Stimulated activated CD8-positive, alpha-beta memory T cell treated with anti-CD3 and anti-CD28 coated beads, Interleukin-4, amount 100 ng/mL, for 48 hours (primary cell): ENCODE measurements around the gene KLK3.

Source experiments
- DNase-seq: peaks from one replicate; pipeline ENCODE4 v3.0.0-alpha.2; 2020

The KLK3 gene

GRCh38 chr19:50832666-50833065 is 22.0 kb upstream of the KLK3 start:
- DNase-seq: no peak

DNA sequence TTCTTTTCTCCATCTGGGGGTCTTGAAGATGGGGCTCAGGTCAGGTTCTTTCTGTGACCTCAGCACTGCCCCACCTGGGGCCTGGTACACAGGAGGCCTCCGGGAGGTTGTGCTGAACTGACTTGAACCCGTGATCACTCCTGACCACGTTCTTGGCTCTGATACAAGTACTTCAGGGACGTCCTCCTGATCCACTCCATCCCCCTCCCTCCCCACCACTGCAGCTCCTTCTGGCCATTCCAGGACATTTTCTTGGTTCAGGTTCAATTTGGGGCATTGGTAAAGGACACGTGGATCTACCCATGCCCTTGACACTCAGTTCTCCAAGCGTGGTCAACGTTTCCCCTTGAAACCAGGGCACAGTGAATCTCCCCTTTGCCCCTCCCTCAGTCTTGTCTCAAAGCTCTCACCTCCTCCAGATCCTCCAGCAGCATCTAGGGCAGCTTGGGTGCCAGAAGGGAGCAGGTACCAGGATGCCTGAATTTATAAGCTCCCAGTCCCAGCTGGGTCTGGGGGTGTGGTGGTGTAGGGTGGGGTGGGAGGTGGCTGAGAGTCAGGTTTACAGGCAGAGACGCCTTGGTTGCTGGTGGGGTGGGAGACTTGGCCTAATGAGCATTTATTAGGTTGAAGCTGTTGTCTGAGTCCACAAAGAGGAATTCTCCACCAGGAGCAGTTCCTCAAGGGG is 21.5 kb upstream of the KLK3 start, which contains the start of gene KLK15:
KLK15 (minus strand) TSS at position 458 of the 685 bp plus-strand sequence. CDS start 2,082 bp downstream, outside the sequence.
- no peak for DNase-seq

DNA sequence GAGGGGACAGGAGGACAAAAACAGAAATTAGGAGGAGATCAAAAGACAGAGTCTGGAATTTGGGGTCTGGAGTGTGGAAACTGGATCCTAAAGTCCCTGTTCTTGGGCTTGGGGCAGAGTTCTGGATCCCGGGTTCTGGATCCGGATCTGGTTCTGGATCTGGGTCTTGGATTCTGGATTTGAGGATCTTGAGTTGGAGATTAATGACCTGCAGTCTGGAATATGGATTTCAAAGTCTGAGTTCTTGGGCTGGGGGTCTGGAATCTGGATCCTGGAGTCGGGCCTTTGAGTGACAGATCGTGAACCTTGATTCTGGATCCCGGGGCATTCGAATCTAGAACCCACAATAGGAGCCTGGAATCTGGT is 20.9 kb upstream of the KLK3 start:
- no peak for DNase-seq

- no peak for DNase-seq
These were observed 19.5 kb upstream of the KLK3 start for GRCh38 chr19:50835103-50835784.

- DNase-seq: peak; percentile 90
These were observed 18.8 kb upstream of the KLK3 start for GRCh38 chr19:50835785-50836542.

DNA sequence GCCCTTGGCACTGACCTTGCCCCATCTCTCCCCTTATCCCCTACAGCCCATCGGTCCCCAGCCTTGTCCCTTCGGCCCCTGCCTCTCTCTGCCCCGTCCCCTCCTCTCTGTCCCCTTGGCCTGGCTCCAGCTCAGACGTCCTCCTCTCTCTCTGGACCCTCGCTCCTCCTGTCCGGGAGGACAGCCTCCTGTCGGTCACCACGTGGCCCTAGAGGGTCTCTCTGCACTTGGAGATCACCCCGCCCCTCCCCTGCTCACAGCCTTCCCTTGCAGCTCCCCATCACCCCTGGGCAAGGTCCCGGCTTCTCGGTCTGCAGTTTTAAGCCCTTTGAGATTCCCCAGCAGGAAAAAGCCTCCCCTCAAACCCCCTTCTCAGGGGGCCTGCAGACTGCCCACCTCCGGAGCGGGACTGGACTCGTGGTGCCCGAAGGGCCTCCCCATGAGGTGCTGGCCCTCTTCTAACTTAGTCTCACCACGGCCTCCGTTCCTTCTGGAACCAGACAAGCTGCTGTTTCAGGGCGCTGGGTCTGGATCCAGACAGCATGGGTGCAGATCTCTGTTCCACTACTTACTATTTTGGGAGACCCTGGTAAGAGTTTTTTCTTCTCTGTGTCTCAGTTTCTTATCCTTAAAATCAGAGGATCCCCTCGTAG is 18.0 kb upstream of the KLK3 start:
- no peak for DNase-seq

GRCh38 chr19:50837300-50837699 is 17.4 kb upstream of the KLK3 start:
- DNase-seq: no peak

DNA sequence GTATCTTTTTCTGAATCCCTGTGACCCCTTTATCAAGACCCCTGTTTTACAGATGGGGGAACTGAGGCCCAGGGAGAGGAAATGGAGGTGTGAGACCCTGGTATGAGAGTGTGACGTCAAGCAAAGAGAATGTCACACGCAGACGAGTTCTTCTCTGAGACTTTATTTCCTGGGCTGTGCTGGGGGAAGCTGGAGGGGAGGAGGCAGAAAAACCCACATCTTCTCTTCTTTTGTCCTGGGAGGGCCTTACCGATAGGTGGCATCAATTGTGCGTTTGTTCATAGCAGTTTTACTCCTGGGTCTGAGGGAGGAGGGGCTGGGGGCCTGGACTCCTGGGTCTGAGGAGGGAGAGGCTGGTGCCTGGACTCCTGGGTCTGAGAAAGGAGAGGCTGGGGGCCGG is 16.5 kb upstream of the KLK3 start:
- DNase-seq: no peak

GRCh38 chr19:50839712-50840655 is 14.7 kb upstream of the KLK3 start:
- no peak for DNase-seq

DNA sequence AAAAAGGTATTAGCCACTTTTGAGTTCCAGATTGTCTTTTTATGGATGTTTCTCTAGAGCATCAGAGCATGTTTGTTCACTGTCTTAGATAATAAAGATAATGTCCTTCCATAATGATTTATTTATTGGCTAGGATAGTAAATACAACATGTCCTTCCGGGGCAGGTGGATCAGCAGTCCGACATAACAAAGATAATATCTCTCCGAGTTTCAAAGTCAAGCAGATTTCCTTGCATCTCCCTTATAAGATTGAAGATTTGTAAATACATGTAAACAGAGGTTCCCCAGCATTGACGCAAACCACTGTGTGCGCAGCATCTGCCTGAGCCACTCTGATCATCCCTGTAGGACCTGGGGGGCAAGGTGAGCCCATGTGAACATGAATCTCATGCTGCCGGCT is 12.6 kb upstream of the KLK3 start:
- no peak for DNase-seq

DNA sequence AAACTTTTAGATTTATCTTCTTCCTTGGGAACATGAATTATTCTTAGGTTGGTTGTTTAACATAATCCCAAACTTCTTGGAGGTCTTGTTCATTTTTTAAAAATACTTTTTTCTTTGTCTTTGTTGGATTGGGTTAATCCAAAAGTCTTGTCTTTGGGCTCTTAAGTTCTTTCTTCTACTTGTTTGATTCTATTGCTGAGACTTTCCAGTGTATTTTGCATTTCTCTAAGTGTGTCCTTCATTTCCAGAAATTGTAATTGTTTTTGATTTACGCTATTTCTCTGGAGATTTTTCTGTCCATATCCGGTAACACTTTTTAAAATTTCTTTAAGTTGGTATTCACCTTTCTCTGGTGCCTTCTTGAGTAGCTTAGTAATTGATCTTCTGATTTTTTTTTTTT is 11.5 kb upstream of the KLK3 start:
- no peak for DNase-seq

- no peak for DNase-seq
These were observed 11.0 kb upstream of the KLK3 start for GRCh38 chr19:50843701-50844221.

DNA sequence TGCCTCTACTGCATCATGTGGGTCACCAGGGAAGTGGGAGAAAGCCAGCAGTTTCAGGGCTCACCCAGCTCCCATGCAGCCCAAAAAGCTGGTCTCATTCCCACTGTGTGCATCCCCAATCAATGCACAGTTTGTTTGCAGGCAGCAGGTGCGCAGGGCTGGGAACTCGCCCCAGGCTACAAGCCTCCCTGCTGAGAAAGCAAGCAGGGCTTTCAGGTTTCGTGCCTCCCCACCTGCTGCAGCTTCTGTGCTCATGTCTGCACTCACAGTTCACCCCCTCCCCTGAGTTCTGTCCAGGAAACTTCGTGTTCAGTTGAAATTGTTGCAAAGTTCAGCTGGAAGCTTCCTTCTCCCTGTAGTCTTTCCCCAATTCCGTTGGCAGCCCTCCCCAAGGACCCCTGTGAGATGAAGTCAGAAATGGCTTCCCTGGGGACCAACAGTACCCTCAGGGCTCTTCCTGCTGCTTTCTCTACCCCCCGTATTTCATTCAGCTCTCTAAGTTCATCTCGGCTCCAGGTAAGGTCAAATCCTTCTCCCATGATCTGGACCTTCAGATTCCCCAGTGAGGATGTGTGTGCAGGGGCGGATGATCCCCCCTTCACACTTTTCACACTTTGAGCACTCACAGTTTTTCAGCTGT is 10.3 kb upstream of the KLK3 start:
- no peak for DNase-seq

DNA sequence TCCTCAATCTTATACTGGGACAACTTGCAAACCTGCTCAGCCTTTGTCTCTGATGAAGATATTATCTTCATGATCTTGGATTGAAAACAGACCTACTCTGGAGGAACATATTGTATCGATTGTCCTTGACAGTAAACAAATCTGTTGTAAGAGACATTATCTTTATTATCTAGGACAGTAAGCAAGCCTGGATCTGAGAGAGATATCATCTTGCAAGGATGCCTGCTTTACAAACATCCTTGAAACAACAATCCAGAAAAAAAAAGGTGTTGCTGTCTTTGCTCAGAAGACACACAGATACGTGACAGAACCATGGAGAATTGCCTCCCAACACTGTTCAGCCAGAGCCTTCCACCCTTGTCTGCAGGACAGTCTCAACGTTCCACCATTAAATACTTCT is 4.0 kb upstream of the KLK3 start:
- DNase-seq: no peak

DNA sequence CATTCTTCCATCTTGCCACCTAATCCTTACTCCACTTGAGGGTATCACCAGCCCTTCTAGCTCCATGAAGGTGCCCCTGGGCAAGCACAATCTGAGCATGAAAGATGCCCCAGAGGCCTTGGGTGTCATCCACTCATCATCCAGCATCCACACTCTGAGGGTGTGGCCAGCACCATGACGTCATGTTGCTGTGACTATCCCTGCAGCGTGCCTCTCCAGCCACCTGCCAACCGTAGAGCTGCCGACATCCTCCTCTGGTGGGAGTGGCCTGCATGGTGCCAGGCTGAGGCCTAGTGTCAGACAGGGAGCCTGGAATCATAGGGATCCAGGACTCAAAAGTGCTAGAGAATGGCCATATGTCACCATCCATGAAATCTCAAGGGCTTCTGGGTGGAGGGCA is 3.1 kb upstream of the KLK3 start:
- no peak for DNase-seq

- no peak for DNase-seq
These were observed 2.7 kb downstream of the KLK3 start for GRCh38 chr19:50857366-50857765.

- DNase-seq: no peak
These were observed 4.2 kb downstream of the KLK3 start for GRCh38 chr19:50858886-50859285.

GRCh38 chr19:50859849-50860248 is 5.1 kb downstream of the KLK3 start:
- DNase-seq: no peak

DNA sequence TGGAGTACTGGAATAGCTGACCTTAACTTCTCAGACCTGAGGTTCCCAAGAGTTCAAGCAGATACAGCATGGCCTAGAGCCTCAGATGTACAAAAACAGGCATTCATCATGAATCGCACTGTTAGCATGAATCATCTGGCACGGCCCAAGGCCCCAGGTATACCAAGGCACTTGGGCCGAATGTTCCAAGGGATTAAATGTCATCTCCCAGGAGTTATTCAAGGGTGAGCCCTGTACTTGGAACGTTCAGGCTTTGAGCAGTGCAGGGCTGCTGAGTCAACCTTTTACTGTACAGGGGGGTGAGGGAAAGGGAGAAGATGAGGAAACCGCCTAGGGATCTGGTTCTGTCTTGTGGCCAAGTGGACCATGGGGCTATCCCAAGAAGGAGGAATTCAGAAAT is 6.3 kb downstream of the KLK3 start:
- DNase-seq: no peak

DNA sequence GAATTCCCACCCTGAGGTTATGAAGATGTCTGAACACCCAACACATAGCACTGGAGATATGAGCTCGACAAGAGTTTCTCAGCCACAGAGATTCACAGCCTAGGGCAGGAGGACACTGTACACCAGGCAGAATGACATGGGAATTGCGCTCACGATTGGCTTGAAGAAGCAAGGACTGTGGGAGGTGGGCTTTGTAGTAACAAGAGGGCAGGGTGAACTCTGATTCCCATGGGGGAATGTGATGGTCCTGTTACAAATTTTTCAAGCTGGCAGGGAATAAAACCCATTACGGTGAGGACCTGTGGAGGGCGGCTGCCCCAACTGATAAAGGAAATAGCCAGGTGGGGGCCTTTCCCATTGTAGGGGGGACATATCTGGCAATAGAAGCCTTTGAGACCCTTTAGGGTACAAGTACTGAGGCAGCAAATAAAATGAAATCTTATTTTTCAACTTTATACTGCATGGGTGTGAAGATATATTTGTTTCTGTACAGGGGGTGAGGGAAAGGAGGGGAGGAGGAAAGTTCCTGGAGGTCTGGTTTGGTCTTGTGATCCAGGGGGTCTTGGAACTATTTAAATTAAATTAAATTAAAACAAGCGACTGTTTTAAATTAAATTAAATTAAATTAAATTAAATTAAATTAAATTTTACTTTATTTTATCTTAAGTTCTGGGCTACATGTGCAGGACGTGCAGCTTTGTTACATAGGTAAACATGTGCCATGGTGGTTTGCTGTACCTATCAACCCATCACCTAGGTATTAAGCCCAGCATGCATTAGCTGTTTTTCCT is 7.0 kb downstream of the KLK3 start:
- no peak for DNase-seq

- no peak for DNase-seq
These were observed 14.8 kb downstream of the KLK3 start for GRCh38 chr19:50869479-50869878.
